HepG2 (cell line): Measurements from ENCODE around the gene TOR1B. TPM values are rescaled to one million over a fixed set of nuclear protein-coding genes. Genes with fewer than 3 reads are reported as not detected.

Experiments
- CREM ChIP-seq, 2 experiments: sonication (generic) in 1 of 2; formaldehyde crosslinking in 1 of 2; IDR thresholded peaks; 2 replicates each; pipeline versions ENCODE4 v1.4.0 to v1.6.1; 2016 to 2020; ENCODE audit warnings: antibody characterized with exemption in 1 of 2, mild to moderate bottlenecking in 1 of 2, missing genetic modification reagents in 1 of 2
- ELF4 ChIP-seq: sonication (generic); formaldehyde crosslinking; IDR thresholded peaks from 2 replicates; pipeline ENCODE4 v1.5.0; 2020; ENCODE audit warnings: missing genetic modification reagents, mild to moderate bottlenecking, moderate library complexity, borderline replicate concordance
- FOXC1 ChIP-seq: sonication (generic); formaldehyde crosslinking; IDR thresholded peaks from 2 replicates; pipeline ENCODE4 v1.8.0; 2022; ENCODE audit warnings: mild to moderate bottlenecking, missing genetic modification reagents, borderline replicate concordance
- FOXK1 ChIP-seq: sonication (generic); formaldehyde crosslinking; IDR thresholded peaks from 2 replicates; pipeline ENCODE4 v1.4.0; 2020; ENCODE audit warnings: low read depth, missing genetic modification reagents, borderline replicate concordance
- GFI1 ChIP-seq: sonication (generic); formaldehyde crosslinking; IDR thresholded peaks from 2 replicates; pipeline ENCODE4 v1.5.0; 2020; ENCODE audit warnings: missing genetic modification reagents, mild to moderate bottlenecking, borderline replicate concordance
- REPIN1 ChIP-seq: sonication (generic); formaldehyde crosslinking; IDR thresholded peaks from 2 replicates; pipeline ENCODE4 v1.8.0; 2022; ENCODE audit warnings: missing genetic modification reagents, low read depth, mild to moderate bottlenecking, borderline replicate concordance
- RNF2 ChIP-seq: fragments of 450-650 bp; conservative IDR thresholded peaks from 2 replicates; pipeline ENCODE4 v1.6.1; 2016; ENCODE audit warnings: low read depth
- SNAI1 ChIP-seq: sonication (generic); formaldehyde crosslinking; IDR thresholded peaks from 2 replicates; pipeline ENCODE4 v1.5.0; 2020; ENCODE audit warnings: mild to moderate bottlenecking, missing genetic modification reagents, borderline replicate concordance
- SOX6 ChIP-seq, 2 experiments: fragments of 450-650 bp in 1 of 2; sonication (generic) in 1 of 2; formaldehyde crosslinking in 1 of 2; IDR thresholded peaks; 2 replicates each; pipeline versions ENCODE4 v1.4.0 to v1.6.1; 2017 to 2020; ENCODE audit warnings: antibody characterized with exemption in 1 of 2, mild to moderate bottlenecking in 1 of 2, missing genetic modification reagents in 1 of 2
- SP1 ChIP-seq, 2 experiments: fragments of 450-650 bp in 1 of 2; sonication (generic) in 1 of 2; formaldehyde crosslinking in 1 of 2; IDR thresholded peaks; 2 replicates each; pipeline versions ENCODE4 v1.4.0 to v1.6.1; 2016 to 2020; ENCODE audit warnings: missing genetic modification reagents in 1 of 2
- ZFP82 ChIP-seq: sonication (generic); formaldehyde crosslinking; IDR thresholded peaks from 2 replicates; pipeline ENCODE4 v1.5.1; 2020; ENCODE audit warnings: mild to moderate bottlenecking, missing genetic modification reagents, borderline replicate concordance
- ZMYM4 ChIP-seq: sonication (generic); formaldehyde crosslinking; IDR thresholded peaks from 2 replicates; pipeline ENCODE4 v1.8.1; 2023; ENCODE audit warnings: mild to moderate bottlenecking, missing genetic modification reagents
- ZNF232 ChIP-seq: sonication (generic); formaldehyde crosslinking; IDR thresholded peaks from 2 replicates; pipeline ENCODE4 v1.4.0; 2020; ENCODE audit warnings: missing genetic modification reagents, borderline replicate concordance
- ZNF3 ChIP-seq: IDR thresholded peaks from 2 replicates; pipeline ENCODE4 v1.7.0; 2017; ENCODE audit warnings: inconsistent platforms
- ZNF777 ChIP-seq: sonication (generic); formaldehyde crosslinking; IDR thresholded peaks from 2 replicates; pipeline ENCODE4 v1.4.0; 2020; ENCODE audit warnings: missing genetic modification reagents
- ZSCAN9 ChIP-seq: IDR thresholded peaks from 2 replicates; pipeline ENCODE4 v1.6.1; 2016; ENCODE audit warnings: borderline replicate concordance
- polyA plus RNA-seq, 8 experiments: library from polyadenylated mRNA; depleted of rRNA in 3 of 8; stranded (reverse) in 7 of 8; unstranded in 1 of 8; fragments of >200 nt; fragmentation: Illumina TruSeq in 4 of 8; extraction: Trizol in 4 of 8; gene quantifications; 2 replicates each; pipeline versions ENCODE4 v1.2.1 to v1.2.3, GENCODE V29; 2011 to 2016; ENCODE audit warnings: low read depth in 4 of 8, missing spikeins in 1 of 8, mixed read lengths in 1 of 8; ENCODE audit not compliant: insufficient read depth in 1 of 8
- total RNA-seq, 5 experiments: library from RNA; depleted of rRNA; stranded (reverse); fragments of >200 nt; fragmentation: Illumina TruSeq; extraction: Trizol; gene quantifications; 2 replicates each; pipeline ENCODE4 v1.2.3, GENCODE V29; 2016; ENCODE audit warnings: low read depth in 1 of 5
- TF ChIP-seq, protein P1 (sequence below): sonication (generic); formaldehyde crosslinking; IDR thresholded peaks from 2 replicates; pipeline ENCODE4 v1.5.1; 2020; ENCODE audit warnings: missing genetic modification reagents, mild to moderate bottlenecking, borderline replicate concordance
- TF ChIP-seq, protein P2 (sequence below): sonication (generic); formaldehyde crosslinking; IDR thresholded peaks from 2 replicates; pipeline ENCODE4 v1.5.1; 2020; ENCODE audit warnings: mild to moderate bottlenecking, missing genetic modification reagents, moderate library complexity
- TF ChIP-seq, protein P3 (sequence below): fragments of 450-650 bp; IDR thresholded peaks from 2 replicates; pipeline ENCODE4 v1.6.1; 2016
- TF ChIP-seq, protein P4 (sequence below): sonication (generic); formaldehyde crosslinking; IDR thresholded peaks from 2 replicates; pipeline ENCODE4 v1.8.0; 2023; ENCODE audit warnings: mild to moderate bottlenecking, missing genetic modification reagents

Gene TOR1B
- total and polyA plus RNA-seq, 2 of the 13 experiments (the other 11 are each of a cell fraction or from before 2014, with no cell fraction given), result 18.1 to 21.3 TPM

DNA sequence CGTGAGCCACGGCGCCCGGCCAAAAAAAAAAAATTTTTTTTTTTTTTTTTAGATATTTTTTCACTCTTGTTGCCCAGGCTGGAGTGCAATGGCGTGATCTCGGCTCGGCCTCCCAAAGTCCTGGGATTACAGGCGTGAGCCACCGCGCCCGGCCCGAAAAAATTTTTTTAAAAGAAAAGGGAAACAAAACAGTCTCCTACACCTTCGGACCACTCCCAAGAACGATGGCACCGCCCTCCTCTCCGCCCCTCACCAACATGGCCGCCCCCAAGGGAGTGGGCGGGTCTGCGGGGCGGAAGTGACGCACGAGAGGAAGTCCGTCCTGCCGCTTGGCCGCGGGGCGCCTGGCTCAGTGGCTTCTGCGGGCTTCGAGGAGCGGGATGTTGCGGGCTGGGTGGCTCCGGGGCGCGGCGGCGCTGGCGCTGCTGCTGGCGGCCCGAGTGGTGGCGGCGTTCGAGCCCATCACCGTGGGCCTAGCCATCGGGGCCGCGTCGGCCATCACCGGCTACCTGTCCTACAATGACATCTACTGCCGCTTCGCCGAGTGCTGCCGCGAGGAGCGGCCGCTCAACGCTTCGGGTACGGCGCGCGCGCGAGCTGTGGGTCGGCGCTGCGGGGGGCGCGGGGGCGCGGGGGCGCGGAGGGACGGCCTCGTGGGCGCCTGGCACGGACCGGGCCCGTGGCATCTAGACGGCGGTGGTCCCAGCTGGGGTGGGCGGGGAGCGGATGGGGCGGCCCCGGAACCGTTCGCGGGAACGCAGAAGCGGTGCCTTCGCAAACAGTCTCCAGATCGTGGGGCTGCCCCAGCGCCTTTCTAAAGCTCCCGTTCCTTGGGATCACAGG, at the start of gene TOR1B (continued):
- TF ChIP-seq, protein P1, sequence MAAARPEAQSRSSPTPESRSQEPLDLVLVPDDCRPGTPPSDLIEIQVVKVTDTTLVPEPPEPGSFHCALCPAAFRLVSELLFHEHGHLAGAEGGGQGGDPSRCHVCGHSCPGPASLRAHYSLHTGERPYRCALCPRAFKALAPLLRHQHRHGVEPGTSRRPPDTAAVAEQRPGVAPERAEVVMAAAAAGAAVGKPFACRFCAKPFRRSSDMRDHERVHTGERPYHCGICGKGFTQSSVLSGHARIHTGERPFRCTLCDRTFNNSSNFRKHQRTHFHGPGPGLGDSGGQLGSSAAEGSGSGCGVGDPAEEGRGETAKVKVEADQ (CRISPR knock-in tag), result no peak; the same call in 1 of the 2 replicates
- TF ChIP-seq SNAI1 (CRISPR knock-in tag), result no peak
- peak; percentile 46 for TF ChIP-seq ZMYM4 (CRISPR knock-in tag)
- TF ChIP-seq ZSCAN9 (CRISPR knock-in tag), result 0 out of 2 replicates have a peak, but pooled peaks have one; percentile 32
- peak; percentile 55 for TF ChIP-seq ZNF777 (CRISPR knock-in tag)
- TF ChIP-seq REPIN1 (CRISPR knock-in tag), result peak; percentile 23; the same call in 1 of the 2 replicates
- TF ChIP-seq, protein P2, sequence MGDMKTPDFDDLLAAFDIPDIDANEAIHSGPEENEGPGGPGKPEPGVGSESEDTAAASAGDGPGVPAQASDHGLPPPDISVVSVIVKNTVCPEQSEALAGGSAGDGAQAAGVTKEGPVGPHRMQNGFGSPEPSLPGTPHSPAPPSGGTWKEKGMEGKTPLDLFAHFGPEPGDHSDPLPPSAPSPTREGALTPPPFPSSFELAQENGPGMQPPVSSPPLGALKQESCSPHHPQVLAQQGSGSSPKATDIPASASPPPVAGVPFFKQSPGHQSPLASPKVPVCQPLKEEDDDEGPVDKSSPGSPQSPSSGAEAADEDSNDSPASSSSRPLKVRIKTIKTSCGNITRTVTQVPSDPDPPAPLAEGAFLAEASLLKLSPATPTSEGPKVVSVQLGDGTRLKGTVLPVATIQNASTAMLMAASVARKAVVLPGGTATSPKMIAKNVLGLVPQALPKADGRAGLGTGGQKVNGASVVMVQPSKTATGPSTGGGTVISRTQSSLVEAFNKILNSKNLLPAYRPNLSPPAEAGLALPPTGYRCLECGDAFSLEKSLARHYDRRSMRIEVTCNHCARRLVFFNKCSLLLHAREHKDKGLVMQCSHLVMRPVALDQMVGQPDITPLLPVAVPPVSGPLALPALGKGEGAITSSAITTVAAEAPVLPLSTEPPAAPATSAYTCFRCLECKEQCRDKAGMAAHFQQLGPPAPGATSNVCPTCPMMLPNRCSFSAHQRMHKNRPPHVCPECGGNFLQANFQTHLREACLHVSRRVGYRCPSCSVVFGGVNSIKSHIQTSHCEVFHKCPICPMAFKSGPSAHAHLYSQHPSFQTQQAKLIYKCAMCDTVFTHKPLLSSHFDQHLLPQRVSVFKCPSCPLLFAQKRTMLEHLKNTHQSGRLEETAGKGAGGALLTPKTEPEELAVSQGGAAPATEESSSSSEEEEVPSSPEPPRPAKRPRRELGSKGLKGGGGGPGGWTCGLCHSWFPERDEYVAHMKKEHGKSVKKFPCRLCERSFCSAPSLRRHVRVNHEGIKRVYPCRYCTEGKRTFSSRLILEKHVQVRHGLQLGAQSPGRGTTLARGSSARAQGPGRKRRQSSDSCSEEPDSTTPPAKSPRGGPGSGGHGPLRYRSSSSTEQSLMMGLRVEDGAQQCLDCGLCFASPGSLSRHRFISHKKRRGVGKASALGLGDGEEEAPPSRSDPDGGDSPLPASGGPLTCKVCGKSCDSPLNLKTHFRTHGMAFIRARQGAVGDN (CRISPR knock-in tag), result peak; percentile 91
- TF ChIP-seq SP1 (IDR thresholded peaks at IDR 0.05), result no peak
- TF ChIP-seq SP1 (CRISPR knock-in tag; IDR thresholded peaks at IDR 0.05), result peak; percentile 93
- TF ChIP-seq ZNF3 (CRISPR knock-in tag), result no peak
- peak; percentile 63; the same call in 1 of the 2 replicates for TF ChIP-seq GFI1 (CRISPR knock-in tag)
- no peak for TF ChIP-seq ELF4 (CRISPR knock-in tag)
- 0 out of 2 replicates have a peak, but pooled peaks have one; percentile 37 for TF ChIP-seq RNF2
- peak; percentile 52; the same call in 1 of the 2 replicates for TF ChIP-seq FOXC1 (CRISPR knock-in tag)
- TF ChIP-seq, protein P3, sequence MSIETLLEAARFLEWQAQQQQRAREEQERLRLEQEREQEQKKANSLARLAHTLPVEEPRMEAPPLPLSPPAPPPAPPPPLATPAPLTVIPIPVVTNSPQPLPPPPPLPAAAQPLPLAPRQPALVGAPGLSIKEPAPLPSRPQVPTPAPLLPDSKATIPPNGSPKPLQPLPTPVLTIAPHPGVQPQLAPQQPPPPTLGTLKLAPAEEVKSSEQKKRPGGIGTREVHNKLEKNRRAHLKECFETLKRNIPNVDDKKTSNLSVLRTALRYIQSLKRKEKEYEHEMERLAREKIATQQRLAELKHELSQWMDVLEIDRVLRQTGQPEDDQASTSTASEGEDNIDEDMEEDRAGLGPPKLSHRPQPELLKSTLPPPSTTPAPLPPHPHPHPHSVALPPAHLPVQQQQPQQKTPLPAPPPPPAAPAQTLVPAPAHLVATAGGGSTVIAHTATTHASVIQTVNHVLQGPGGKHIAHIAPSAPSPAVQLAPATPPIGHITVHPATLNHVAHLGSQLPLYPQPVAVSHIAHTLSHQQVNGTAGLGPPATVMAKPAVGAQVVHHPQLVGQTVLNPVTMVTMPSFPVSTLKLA, result no peak
- peak; percentile 57; the same call in 1 of the 2 replicates for TF ChIP-seq ZNF232 (CRISPR knock-in tag)
- TF ChIP-seq CREM (IDR thresholded peaks at IDR 0.05), result peak; percentile 84
- peak; percentile 29; the same call in 1 of the 2 replicates for TF ChIP-seq CREM (CRISPR knock-in tag; IDR thresholded peaks at IDR 0.05)
- TF ChIP-seq, protein P4, sequence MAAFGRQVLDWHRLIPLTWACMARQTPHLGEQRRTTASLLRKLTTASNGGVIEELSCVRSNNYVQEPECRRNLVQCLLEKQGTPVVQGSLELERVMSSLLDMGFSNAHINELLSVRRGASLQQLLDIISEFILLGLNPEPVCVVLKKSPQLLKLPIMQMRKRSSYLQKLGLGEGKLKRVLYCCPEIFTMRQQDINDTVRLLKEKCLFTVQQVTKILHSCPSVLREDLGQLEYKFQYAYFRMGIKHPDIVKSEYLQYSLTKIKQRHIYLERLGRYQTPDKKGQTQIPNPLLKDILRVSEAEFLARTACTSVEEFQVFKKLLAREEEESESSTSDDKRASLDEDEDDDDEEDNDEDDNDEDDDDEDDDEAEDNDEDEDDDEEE (CRISPR knock-in tag), result peak; percentile 59; the same call in 1 of the 2 replicates
- TF ChIP-seq FOXK1 (CRISPR knock-in tag), result peak; percentile 65; the same call in 1 of the 2 replicates
- TF ChIP-seq ZFP82 (CRISPR knock-in tag), result no peak; the same call in 1 of the 2 replicates
- TF ChIP-seq SOX6 (IDR thresholded peaks at IDR 0.05), result no peak
- peak; percentile 25; the same call in 1 of the 2 replicates for TF ChIP-seq SOX6 (CRISPR knock-in tag; IDR thresholded peaks at IDR 0.05)
